H7 (cell line): Measurements from ENCODE around the gene ANKS1A. TPM values are rescaled to one million over a fixed set of nuclear protein-coding genes. Genes with fewer than 3 reads are reported as not detected.

Experiments used
- DNase-seq: peaks from one replicate; pipeline ENCODE4 v3.0.0; 2012
- H3K27me3 ChIP-seq: 2 replicates; pipeline ENCODE4 v1.6.0; 2011; ENCODE audit warnings: mild to moderate bottlenecking, low read length; ENCODE audit not compliant: control insufficient read depth, insufficient read depth
- H3K36me3 ChIP-seq: replicated peaks from 2 replicates; pipeline ENCODE4 v1.5.1; 2011; ENCODE audit warnings: low read length; ENCODE audit not compliant: control insufficient read depth, insufficient read depth
- H3K4me3 ChIP-seq: 2 replicates; pipeline ENCODE4 v1.5.1; 2011; ENCODE audit warnings: low read depth, mild to moderate bottlenecking, control low read depth, low read length, moderate library complexity; ENCODE audit not compliant: insufficient read depth
- total RNA-seq: library from RNA; depleted of rRNA; stranded (reverse); fragments of >200 nt; shearing (Covaris generic); gene quantifications from 2 replicates; pipeline ENCODE4 v1.2.3, GENCODE V29; 2014

Gene ANKS1A
- total RNA-seq, 1 experiment from 2014 or later, result 22.4 TPM

- Histone ChIP-seq H3K36me3 (peaks cover 3% of the 10 kb centered on the region), H3K27me3 (no peaks in the 10 kb centered on the region), H3K4me3 (no peak overlapping the region)
- DNase-seq, result no peak
Observed at GRCh38 chr6:34970957-34971356, 81.9 kb downstream of the ANKS1A start.

GRCh38 chr6:34973547-34974248 lies 84.6 kb downstream of the ANKS1A start:
- H3K4me3 ChIP-seq, result no peak overlapping the region
- peak; percentile 41 for DNase-seq
- no peaks in the 10 kb centered on the region for H3K27me3 ChIP-seq
- peaks cover 3% of the 10 kb centered on the region for H3K36me3 ChIP-seq

GRCh38 chr6:34974249-34974642 lies 85.2 kb downstream of the ANKS1A start:
- H3K36me3 ChIP-seq, result peaks cover 3% of the 10 kb centered on the region
- no peak for DNase-seq
- no peaks in the 10 kb centered on the region for H3K27me3 ChIP-seq
- H3K4me3 ChIP-seq, result no peak overlapping the region

GRCh38 chr6:34976239-34976638 lies 87.2 kb downstream of the ANKS1A start:
- Histone ChIP-seq H3K27me3 (no peaks in the 10 kb centered on the region), H3K36me3 (no peaks in the 10 kb centered on the region), H3K4me3 (no peak overlapping the region)
- DNase-seq, result no peak

GRCh38 chr6:34979218-34979617 lies 90.2 kb downstream of the ANKS1A start:
- DNase-seq, result no peak
- no peaks in the 10 kb centered on the region for H3K27me3 ChIP-seq
- no peak overlapping the region for H3K4me3 ChIP-seq
- H3K36me3 ChIP-seq, result peaks cover 3% of the 10 kb centered on the region

- Histone ChIP-seq H3K4me3 (no peak overlapping the region), H3K36me3 (peaks cover 3% of the 10 kb centered on the region), H3K27me3 (no peaks in the 10 kb centered on the region)
- no peak for DNase-seq
Observed at GRCh38 chr6:34979994-34980393, 90.9 kb downstream of the ANKS1A start.

GRCh38 chr6:34981366-34981765 lies 92.3 kb downstream of the ANKS1A start:
- Histone ChIP-seq H3K4me3 (no peak overlapping the region), H3K36me3 (peaks cover 3% of the 10 kb centered on the region), H3K27me3 (no peaks in the 10 kb centered on the region)
- DNase-seq, result no peak

GRCh38 chr6:34981951-34982350 lies 92.9 kb downstream of the ANKS1A start:
- Histone ChIP-seq H3K4me3 (no peak overlapping the region), H3K36me3 (peaks cover 3% of the 10 kb centered on the region), H3K27me3 (no peaks in the 10 kb centered on the region)
- no peak for DNase-seq

- DNase-seq, result no peak
- H3K27me3 ChIP-seq, result no peaks in the 10 kb centered on the region
- no peak overlapping the region for H3K4me3 ChIP-seq
- H3K36me3 ChIP-seq, result peaks cover 3% of the 10 kb centered on the region
Observed at GRCh38 chr6:34982424-34982852, 93.4 kb downstream of the ANKS1A start.

GRCh38 chr6:34984416-34984815 lies 95.4 kb downstream of the ANKS1A start:
- Histone ChIP-seq H3K27me3 (no peaks in the 10 kb centered on the region), H3K4me3 (no peak overlapping the region), H3K36me3 (peaks cover 3% of the 10 kb centered on the region)
- DNase-seq, result no peak

GRCh38 chr6:34985236-34985635 lies 96.2 kb downstream of the ANKS1A start:
- no peak overlapping the region for H3K4me3 ChIP-seq
- H3K27me3 ChIP-seq, result no peaks in the 10 kb centered on the region
- no peak for DNase-seq
- peaks cover 3% of the 10 kb centered on the region for H3K36me3 ChIP-seq

GRCh38 chr6:34986845-34987246 lies 97.8 kb downstream of the ANKS1A start:
- peak; percentile 89 for DNase-seq
- Histone ChIP-seq H3K36me3 (peaks cover 5% of the 10 kb centered on the region), H3K4me3 (no peak overlapping the region), H3K27me3 (no peaks in the 10 kb centered on the region)

GRCh38 chr6:34987506-34987905 lies 98.5 kb downstream of the ANKS1A start:
- H3K27me3 ChIP-seq, result no peaks in the 10 kb centered on the region
- DNase-seq, result no peak
- H3K4me3 ChIP-seq, result no peak overlapping the region
- H3K36me3 ChIP-seq, result peaks cover 6% of the 10 kb centered on the region

- Histone ChIP-seq H3K27me3 (no peaks in the 10 kb centered on the region), H3K36me3 (peaks cover 11% of the 10 kb centered on the region), H3K4me3 (no peak overlapping the region)
- no peak for DNase-seq
Observed at GRCh38 chr6:34990971-34991560, 102.0 kb downstream of the ANKS1A start.

GRCh38 chr6:34992376-34992775 lies 103.3 kb downstream of the ANKS1A start:
- Histone ChIP-seq H3K36me3 (peaks cover 11% of the 10 kb centered on the region), H3K4me3 (no peak overlapping the region), H3K27me3 (no peaks in the 10 kb centered on the region)
- no peak for DNase-seq
